Activated CD8-positive, alpha-beta memory T cell treated with anti-CD3 and anti-CD28 coated beads, Interleukin-2, amount 50 U/mL, for 1 hour (primary cell): ENCODE results near the gene KLHL35.

ENCODE experiments used
- DNase-seq: peaks from one replicate; pipeline ENCODE4 v3.0.0-alpha.2; 2020; ENCODE audit errors: extremely low read depth

The KLHL35 gene, protein sequence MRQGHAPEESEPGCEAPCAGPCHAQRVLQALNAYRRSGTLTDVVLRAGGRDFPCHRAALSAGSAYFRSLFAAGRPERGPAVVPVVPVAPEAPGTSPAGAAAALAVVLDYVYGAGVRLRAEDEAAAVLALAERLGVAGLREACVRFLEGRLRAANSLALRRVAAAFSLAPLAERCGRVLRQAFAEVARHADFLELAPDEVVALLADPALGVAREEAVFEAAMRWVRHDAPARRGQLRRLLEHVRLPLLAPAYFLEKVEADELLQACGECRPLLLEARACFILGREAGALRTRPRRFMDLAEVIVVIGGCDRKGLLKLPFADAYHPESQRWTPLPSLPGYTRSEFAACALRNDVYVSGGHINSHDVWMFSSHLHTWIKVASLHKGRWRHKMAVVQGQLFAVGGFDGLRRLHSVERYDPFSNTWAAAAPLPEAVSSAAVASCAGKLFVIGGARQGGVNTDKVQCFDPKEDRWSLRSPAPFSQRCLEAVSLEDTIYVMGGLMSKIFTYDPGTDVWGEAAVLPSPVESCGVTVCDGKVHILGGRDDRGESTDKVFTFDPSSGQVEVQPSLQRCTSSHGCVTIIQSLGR

DNA sequence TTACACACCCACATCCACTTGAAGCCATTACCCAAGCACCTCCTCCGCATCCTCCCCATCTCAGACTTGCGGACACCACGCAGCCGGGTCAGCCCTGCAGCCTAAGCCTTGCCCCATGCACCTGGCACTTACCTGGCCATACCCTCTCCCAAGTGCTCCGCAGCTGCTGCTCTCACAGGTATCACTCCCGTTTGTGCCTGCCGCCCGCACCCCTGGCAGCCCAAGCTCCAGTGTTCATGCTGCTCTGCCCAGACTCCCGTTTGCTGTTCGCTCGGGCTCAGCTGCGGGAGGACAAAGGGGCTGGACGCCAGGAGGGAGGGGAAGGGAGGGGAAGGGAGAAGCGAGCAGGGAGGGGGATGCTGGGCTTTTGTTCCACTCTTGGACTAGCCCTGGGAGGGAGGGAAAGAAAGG lies at the start of gene KLHL35:
Gene KLHL35, minus strand, starts transcription at position 293 of the 411 bp plus-strand sequence. CDS start 2,574 bp downstream, outside the sequence.
- no peak for DNase-seq

GRCh38 chr11:75481922-75482606 lies 49.1 kb upstream of the KLHL35 start:
- DNase-seq: no peak

DNA sequence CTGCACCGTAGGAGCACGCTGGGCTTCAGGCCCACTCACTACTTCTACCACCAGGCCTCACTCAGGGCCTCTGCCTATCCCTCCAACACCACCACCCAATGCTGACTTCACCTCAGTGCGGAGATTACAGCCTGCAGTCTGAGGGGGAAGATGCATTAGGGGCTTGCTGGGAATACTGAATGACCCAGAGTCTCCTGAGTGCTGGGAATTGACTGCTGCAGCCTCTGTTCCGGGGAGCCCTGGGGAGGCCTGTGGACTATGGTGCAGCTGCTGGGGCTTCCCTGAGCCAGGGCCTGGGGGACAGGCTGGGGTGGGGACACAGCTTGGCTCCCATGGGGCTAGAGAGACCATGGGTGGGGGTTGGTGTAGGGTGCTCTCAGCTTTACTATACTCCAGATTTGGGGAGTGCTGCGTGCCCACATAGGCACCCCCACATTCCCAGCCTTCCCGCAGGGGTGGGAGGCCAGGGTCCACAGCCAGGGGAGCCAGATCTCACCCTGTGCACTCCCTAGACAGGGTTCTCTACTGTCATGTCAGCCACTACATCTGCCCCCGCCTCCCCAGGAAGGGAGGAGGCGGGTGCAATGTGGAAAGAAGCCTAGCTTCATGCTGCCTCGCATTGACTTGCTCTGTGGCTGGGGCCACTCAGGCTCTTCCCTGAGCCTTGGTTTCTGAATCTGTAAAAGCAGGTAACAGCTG lies 48.4 kb upstream of the KLHL35 start:
- DNase-seq: no peak

DNA sequence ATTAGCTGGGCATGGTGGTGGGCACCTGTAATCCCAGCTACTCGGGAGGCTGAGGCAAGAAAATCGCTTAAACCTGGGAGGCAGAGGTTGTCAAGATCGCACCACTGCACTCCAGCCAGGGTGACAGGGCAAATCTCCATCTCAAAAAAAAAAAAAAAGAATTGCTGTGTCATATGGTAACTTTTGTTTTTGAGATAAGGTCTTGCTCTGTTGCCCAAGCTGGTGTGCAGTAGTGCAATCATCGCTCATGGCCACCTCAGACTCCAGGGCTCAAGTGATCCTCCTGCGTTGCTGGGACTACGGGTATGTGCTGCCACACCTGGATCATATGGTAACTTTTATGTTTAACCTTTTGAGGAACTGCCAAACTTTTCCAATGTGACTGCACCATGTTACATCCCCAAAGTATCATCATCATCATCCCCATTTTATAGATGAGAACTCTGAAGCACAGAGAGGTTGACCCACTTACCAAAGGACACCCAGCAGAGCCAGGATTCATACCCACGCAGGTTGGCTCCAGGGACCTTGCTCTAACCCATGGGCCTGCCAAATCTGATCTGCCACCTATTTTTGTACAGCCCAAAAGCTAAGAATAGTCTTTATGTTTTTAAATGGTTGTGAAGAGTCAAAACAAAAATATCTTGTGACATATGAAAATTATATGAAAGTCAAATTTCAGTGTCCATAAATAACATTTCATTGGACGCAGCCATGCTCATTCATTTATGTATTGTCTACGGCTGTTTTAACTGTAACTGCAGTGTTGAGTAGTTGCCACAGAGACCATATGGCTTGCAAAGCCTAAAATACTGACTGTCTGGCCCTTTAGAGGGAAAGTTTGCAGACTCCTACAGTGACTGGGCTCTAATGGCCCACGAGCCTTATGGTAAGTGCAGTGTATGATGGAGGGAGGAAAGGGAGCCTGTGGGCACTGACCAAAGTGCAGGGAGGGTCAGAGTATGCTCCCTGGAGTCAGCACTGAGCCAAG lies 47.5 kb upstream of the KLHL35 start:
- DNase-seq: no peak

- DNase-seq: no peak
Observed at GRCh38 chr11:75479597-75480145, 46.7 kb upstream of the KLHL35 start.

GRCh38 chr11:75478783-75479596 lies 46.0 kb upstream of the KLHL35 start:
- no peak for DNase-seq

DNA sequence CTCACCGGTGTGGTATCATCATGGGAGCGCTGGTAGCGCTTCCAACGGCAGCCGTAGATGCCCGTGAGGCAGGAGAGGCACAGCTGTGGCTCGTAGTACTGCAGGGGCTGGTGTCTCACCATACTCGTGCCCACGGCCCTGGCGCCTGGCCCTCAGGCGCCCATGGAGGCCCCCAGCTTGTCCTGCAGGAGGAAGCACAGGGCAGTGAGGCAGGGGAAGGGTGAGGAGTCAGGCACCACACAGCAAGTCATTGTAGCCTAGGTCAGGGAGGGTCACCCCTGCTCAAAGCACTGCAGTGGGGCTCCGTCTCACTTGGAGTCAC lies 44.6 kb upstream of the KLHL35 start:
- DNase-seq: no peak

DNA sequence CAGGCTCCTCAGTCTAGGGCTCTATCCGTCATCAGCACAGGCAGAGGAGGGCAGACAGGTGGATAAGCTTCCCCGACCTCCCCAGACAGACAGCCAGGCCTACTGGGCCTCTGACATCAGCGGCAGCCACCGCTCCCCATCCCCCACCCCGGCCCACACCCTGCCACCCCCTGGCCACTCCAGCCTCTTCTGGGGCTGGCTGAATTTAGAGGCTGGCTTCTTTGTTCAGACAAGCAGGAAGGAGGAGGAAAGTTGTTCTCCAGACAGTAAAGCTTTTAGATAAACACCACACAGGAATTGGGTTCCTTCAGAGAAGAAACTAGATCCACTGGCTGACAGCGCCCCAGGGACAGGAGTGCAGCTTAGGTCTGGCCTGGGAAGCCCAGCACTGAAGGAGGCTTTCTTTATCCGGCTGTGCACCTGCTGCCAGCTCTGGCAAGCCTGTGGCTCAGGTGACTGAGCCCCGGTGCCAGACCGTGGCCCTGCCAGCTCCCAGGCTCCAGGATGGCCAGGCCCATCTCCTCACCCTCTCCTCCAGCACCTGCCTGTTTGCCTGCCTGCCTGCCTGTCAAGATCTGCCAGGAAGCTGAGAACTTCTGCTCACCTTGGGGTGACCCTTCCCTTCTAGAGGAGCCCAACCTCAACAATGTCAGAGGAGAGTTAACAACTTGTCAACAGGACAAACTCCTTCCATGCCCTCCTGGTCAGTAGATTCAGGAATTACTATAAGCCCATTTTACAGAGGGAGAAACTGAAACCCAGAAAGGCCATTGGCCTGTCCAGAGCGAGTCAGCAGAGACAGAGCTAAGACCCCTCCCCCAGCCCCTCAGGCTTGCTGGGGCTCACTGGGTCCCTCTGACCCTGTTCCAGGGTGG lies 44.0 kb upstream of the KLHL35 start:
- DNase-seq: no peak

GRCh38 chr11:75475767-75476650 lies 43.0 kb upstream of the KLHL35 start:
- no peak for DNase-seq

DNA sequence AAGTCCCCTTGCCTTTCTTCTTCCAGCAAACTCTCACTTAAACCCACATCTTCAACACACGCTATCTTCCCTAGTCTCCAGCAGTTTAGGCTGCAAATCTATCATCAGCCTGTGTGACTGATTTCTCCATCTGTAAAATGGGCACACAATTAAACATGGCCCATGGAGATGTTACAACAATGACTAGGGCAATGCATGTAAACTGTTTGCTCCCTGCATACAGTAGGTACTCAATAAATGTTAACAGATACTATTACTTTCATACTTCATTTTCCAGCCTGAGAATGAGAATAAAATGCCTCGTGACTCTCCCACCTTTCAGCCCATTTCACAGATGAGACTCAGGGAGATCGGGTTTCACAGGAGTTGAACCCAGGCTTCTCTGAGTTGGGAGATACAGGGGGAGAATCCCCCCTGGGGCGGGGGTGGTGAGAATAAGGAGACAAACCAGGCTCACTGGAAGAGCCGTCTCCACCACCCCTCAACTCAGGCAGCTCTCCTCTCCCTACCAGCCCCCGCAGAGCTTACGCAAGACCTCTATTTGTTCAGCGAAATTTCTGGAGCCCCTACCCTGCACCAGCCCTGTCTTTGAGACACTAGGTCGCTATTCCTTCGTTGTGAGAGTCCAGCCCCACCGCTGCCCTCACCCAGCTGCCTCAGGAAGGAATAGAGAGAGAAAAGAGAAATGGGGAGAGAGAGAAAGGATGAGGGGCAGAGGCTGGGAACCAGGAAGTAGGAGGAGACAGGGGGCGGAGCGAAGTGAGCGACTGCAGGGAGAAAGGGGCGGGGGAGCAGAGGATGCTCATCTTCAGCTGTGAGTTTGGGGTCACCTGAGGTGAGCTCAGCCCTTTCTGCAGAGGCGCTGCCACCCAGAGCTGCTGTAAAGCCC lies 42.1 kb upstream of the KLHL35 start:
- peak; percentile 33 for DNase-seq

GRCh38 chr11:75474240-75474639 lies 41.2 kb upstream of the KLHL35 start:
- no peak for DNase-seq

GRCh38 chr11:75473684-75474083 lies 40.7 kb upstream of the KLHL35 start:
- no peak for DNase-seq

- DNase-seq: no peak
Observed at GRCh38 chr11:75472081-75472732, 39.2 kb upstream of the KLHL35 start.

DNA sequence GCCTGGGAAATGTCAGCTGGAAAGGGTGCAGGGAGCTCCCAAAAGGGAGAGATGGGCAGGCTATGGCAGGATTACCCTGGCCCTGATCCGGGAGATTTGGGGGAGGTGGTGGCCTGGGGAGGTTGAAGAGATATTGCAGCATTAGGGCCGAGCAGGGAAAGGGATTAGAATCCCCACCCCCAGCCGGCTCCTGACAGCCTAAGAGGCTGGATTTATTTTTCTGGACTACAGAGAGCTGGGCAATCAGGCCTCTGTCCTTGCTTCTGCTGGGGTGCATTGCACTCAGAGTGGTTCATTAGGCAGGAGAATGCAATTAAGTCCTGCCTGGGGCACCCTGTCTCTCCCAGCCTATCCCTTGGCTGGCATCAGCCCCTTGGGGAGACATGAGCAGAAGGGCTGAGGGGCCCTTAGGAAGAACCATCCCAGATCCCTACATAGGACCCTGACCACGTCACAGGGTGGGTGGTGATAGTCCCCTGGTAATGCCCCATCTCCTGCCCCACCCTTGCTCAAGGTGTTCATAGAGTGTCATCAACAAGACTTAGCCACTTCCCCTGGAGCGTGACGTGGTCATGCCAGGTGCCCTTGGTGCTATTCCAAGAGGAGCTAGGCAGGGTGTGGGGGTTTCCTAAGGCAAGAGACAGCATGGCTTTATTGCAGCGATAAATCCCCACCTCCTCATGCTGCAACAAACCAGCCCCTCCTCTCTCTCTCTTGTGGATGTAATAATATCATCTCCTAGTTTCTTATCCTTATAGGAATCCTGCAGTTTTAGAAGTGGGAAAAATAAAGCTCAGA lies 38.4 kb upstream of the KLHL35 start:
- DNase-seq: no peak

- DNase-seq: no peak
Observed at GRCh38 chr11:75470476-75471080, 37.6 kb upstream of the KLHL35 start.
